A549 treated with RU486 at 1 μM for 4 hours (cell line): ENCODE results near the gene ARHGAP5. TPM values are rescaled to one million over a fixed set of nuclear protein-coding genes. Genes with fewer than 3 reads are reported as not detected.

Source experiments
- total RNA-seq: library from RNA; stranded (reverse); fragments of 200-300 nt; extraction: Qiagen RNA extraction; gene quantifications from 5 replicates; pipeline ENCODE4 v1.2.3, GENCODE V29; 2022; ENCODE audit warnings: low read depth

ARHGAP5 gene
- 30.4 to 69.7 TPM (median 60.6 TPM) in 5 replicates for total RNA-seq

DNA sequence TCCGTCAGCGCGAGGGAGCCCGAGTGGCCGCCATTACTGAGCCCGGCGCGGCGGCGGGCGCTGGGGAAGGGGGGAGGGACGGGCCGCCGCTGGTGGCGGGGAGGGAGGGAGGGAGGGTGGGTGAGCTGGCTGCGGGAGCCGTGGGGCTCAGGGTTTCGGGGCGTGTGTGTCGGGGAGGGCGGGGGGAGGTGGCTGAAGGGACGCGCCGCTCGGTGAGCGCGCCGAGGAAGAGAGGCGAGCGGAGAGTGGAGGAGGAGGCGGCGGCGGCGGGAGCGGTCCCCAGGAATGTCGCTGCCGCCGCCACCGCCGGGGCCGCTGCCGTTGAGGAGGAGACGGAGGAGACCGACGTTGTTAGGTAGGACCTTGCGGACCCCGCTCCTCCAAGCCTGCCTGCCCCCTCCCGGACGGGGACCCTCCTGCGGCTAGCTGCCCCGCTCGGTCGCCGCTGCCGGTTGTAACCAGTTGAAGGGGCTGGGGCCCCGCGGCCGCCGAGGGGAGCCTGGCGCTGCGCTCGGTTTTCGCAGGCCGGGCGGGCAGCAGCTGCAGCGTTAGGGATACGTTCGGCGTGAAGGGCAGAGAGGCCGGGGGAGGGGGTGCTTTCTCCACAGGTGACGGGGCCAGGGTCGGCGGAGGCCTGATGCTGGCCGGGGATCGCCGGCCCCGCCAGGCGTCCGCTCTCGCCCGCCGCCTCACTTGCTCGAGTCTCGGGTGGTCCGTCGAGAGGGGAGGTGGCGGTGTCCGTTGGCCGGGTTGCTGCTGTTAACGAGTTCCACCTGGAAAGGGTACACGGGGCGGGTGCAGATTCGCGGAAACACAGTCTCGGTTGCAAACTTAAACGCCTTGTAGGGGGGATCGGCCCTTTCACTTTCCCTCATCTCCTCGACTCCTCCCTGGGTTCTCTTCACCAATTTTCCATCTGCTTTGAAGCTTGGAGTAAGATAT, at the start of gene ARHGAP5:
Gene ARHGAP5, plus strand, starts transcription at position 224 of the 942 bp plus-strand sequence. CDS start 13,366 bp downstream, outside the sequence.

GRCh38 chr14:32201816-32202490, 124.8 kb downstream of the ARHGAP5 start, which contains the start of gene RNU6-7:
RNU6-7 (plus strand) TSS chr14:32202045.

DNA sequence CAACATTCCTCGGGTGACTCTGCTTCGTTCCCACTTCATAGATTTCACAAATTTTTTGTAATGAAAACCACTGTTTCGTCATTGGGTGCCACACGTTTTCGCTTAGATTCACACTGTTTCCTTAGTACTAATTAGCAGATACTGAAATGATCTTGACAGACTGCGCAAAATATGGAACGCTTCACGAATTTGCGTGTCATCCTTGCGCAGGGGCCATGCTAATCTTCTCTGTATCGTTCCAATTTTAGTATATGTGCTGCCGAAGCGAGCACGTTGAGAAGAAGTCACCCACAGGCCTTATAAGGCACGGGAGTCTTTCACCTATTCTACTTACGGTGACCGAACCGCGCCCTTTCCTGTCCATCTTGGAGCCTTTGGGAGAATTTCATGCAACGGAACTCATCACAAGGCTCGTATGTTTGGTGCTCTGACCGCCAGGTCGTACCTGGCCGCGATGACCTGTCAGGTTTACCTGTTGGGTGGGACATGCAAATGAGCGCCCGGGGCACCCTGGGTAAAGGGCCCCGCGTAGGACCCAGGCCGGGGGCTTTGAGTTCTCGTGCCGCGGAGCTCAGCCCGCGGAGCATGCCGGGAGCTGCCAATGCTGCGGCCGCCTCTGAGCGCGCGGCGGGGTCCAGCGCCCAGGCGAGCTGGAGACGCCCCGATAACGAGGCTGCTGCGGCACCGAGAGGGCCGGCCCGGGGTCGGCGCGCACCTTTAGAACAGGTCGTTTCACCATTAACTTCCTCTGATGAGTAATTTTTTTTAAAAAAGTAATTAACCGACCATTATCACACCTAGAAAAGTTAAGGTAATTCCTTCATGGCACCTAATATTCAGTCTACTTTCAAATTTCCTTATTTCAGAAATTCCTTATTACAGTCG, 126.1 kb downstream of the ARHGAP5 start, which contains the start of gene RNU6-8:
Gene RNU6-8, minus strand, starts transcription at position 272 of the 885 bp plus-strand sequence.

Other genes with a start within 250 kb of the ARHGAP5 start
- not detected in 5 replicates for gene RNU6-7, start 124.7 kb downstream of the ARHGAP5 start, total RNA-seq
- not detected in 5 replicates for gene RNU6-8, start 126.0 kb downstream of the ARHGAP5 start, total RNA-seq